ENCODE data around the gene TIPRL. TPM values are rescaled to one million over a fixed set of nuclear protein-coding genes. Genes with fewer than 3 reads are reported as not detected.
A peak's percentile ranks its signal among the peaks of the same experiment; 100 is the strongest.

The TIPRL gene
- total and polyA plus RNA-seq, 7 experiments from 2014 or later: 17.2 to 44.9 (median 23.5) TPM

DNA sequence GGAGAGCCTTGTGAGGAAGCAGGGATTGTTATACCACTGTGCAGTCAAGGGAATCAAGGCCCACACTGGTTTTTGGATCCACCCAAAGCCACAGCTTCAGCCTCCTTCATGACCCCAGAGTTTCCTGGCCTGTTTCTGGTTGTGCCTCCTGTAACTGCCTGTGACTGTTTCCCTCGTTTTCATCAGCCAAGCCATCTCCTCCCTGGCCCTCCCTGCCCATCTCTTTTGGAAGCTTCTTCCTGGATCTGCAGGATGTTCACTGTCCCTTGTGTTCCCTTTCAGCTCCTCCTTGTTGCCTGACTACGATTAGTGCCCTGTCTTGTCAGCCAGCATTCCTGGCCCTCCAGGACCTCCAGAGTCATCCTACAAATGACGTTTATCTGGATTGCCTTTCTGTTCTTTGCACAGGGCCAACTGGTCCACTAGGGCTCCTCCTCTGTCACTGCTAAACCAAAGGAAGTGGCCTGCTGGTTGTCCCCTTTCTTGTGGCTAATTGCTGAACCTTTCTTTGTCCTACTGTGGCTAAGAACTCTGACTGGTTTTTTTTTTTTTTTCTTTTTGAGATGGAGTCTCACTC, 65.0 kb downstream of the TIPRL start:
- peaks cover 6 to 75% (median 18%) of the 10 kb centered on the region in 3 experiments for H3K36me3 ChIP-seq (ENCODE audit: control insufficient read depth in 2 of 3, insufficient read depth in 3 of 3, low read length in 3 of 3)

DNA sequence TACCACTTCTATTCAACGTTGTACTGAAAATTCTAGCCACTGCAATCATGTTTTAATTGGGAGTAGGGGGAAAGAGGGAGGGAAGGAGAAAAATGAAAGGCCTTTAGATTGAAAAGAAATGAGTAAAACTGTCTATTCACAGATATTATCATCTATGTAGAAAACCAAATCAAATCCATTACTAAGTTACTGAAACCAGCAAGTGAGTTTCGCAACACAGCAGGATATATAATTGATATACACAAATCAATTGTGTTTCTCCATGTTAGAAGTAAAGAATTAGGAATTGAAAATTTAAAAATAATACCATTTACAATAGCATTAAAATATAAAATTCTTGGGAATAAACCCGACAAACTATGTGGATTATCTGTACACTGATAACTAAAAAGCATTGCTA, 66.3 kb downstream of the TIPRL start:
- ATAC-seq: no peak
- no peak for DNase-seq
- no peak overlapping the region for H3K27ac ChIP-seq (ENCODE audit: low read depth, low read length)
- intact Hi-C loops (cut with micrococcal nuclease): no loop called here
- POLR2A ChIA-PET: no interaction called here
- peaks cover 0 to 2% (median 0%) of the 10 kb centered on the region in 11 donors for H3K9me3 Mint-ChIP-seq
- H3K27ac Mint-ChIP-seq: peak overlapping the region in 1 of 9 donors; percentile 6
- peaks cover 19 to 56% (median 46%) of the 10 kb centered on the region in 7 donors for H3K4me1 Mint-ChIP-seq
- H3K4me3 Mint-ChIP-seq: no peak overlapping the region
- no peaks in the 10 kb centered on the region for H3K27me3 Mint-ChIP-seq
- H3K27me3 ChIP-seq (ENCODE audit: control insufficient read depth in 2 of 2, insufficient read depth in 2 of 2, low read length in 2 of 2): no peaks in the 10 kb centered on the region
- peaks cover 24 to 88% (median 69%) of the 10 kb centered on the region in 5 donors for H3K36me3 Mint-ChIP-seq
- no peaks in the 10 kb centered on the region for H3K9me3 ChIP-seq (ENCODE audit: control insufficient read depth in 2 of 3, low read length in 3 of 3)
- no peak overlapping the region for H3K4me3 ChIP-seq (ENCODE audit: low read length)
- peaks cover 6 to 71% (median 18%) of the 10 kb centered on the region in 3 experiments for H3K36me3 ChIP-seq (ENCODE audit: control insufficient read depth in 2 of 3, insufficient read depth in 3 of 3, low read length in 3 of 3)
- CTCF ChIA-PET: no interaction called here
- H3K4me1 ChIP-seq (ENCODE audit: control insufficient read depth in 2 of 2, insufficient read depth in 2 of 2, low read length in 2 of 2): no peaks in the 10 kb centered on the region

More for the DNA sequence above, 65.0 kb downstream of the TIPRL start:
- peaks cover 0 to 2% (median 0%) of the 10 kb centered on the region in 11 donors for H3K9me3 Mint-ChIP-seq
- ChIA-PET POLR2A (no interaction called here), CTCF (interaction anchor here (1.1 kb wide), 1 partner anchor 9 kb away, joined by 3 read pairs; no protein-coding TSS in a partner anchor)
- H3K27me3 Mint-ChIP-seq: no peaks in the 10 kb centered on the region
- H3K4me3 ChIP-seq (ENCODE audit: low read length): no peak overlapping the region
- no peak for DNase-seq
- H3K27ac Mint-ChIP-seq: peak overlapping the region in 2 of 9 donors; percentile 77 to 91
- H3K9me3 ChIP-seq (ENCODE audit: control insufficient read depth in 2 of 3, low read length in 3 of 3): no peaks in the 10 kb centered on the region
- no peaks in the 10 kb centered on the region for H3K4me1 ChIP-seq (ENCODE audit: control insufficient read depth in 2 of 2, insufficient read depth in 2 of 2, low read length in 2 of 2)
- ATAC-seq: no peak
- intact Hi-C loops (cut with micrococcal nuclease): no loop called here
- peak overlapping the region in 1 of 10 donors; percentile 57 for H3K4me3 Mint-ChIP-seq
- H3K36me3 Mint-ChIP-seq: peaks cover 24 to 87% (median 69%) of the 10 kb centered on the region in 5 donors
- H3K27ac ChIP-seq (ENCODE audit: low read depth, low read length): no peak overlapping the region
- peaks cover 15 to 48% (median 40%) of the 10 kb centered on the region in 7 donors for H3K4me1 Mint-ChIP-seq
- no peaks in the 10 kb centered on the region for H3K27me3 ChIP-seq (ENCODE audit: control insufficient read depth in 2 of 2, insufficient read depth in 2 of 2, low read length in 2 of 2)

DNA sequence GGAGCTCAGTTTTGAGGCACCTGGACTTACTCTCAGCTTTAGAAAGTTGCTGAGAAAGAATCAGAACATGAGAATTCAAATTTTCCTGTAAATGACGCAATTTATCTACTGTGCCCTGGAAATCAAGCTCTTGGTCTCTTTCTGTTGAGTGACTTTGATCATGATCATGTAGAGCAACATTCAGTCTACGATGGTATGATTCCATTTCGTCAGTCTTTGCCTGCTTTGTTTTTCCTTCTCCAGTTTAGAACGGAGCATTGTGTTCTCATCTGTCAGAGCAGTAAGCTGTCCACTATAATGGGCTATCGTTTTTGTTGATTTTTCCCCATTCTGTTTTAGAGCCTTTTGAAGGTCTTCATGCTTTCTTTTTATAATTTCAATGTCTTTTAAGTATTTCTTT, 67.7 kb downstream of the TIPRL start:
- Mint-ChIP-seq H3K36me3 (peaks cover 24 to 86% (median 73%) of the 10 kb centered on the region in 5 donors), H3K27ac (no peak overlapping the region), H3K27me3 (no peaks in the 10 kb centered on the region), H3K9me3 (peaks cover 0 to 2% (median 0%) of the 10 kb centered on the region in 11 donors), H3K4me1 (peaks cover 19 to 62% (median 55%) of the 10 kb centered on the region in 7 donors), H3K4me3 (no peak overlapping the region)
- no peak for DNase-seq
- ChIA-PET POLR2A (no interaction called here), CTCF (no interaction called here)
- Histone ChIP-seq H3K27me3 (ENCODE audit: control insufficient read depth in 2 of 2, insufficient read depth in 2 of 2, low read length in 2 of 2) (no peaks in the 10 kb centered on the region), H3K4me3 (ENCODE audit: low read length) (no peak overlapping the region), H3K27ac (ENCODE audit: low read depth, low read length) (no peak overlapping the region), H3K9me3 (ENCODE audit: control insufficient read depth in 2 of 3, low read length in 3 of 3) (no peaks in the 10 kb centered on the region), H3K36me3 (ENCODE audit: control insufficient read depth in 2 of 3, insufficient read depth in 3 of 3, low read length in 3 of 3) (peaks cover 6 to 72% (median 16%) of the 10 kb centered on the region in 3 experiments), H3K4me1 (ENCODE audit: control insufficient read depth in 2 of 2, insufficient read depth in 2 of 2, low read length in 2 of 2) (no peaks in the 10 kb centered on the region)
- ATAC-seq: no peak
- intact Hi-C loops (cut with micrococcal nuclease): no loop called here

Other genes starting within 250 kb of the TIPRL start
- 10 to 100 TPM; 27.4 to 32.7 (median 29.1) TPM for gene DCAF6, start 242.3 kb upstream of the TIPRL start, total RNA-seq
- 10 to 100 TPM in 1 of 2 donors, 1 to 10 TPM in 1; 8.4 to 12.8 TPM for gene DCAF6, start 242.3 kb upstream of the TIPRL start, polyA plus RNA-seq
- 10 to 100 TPM; 28.0 to 47.3 (median 29.7) TPM for gene MPC2, start 241.9 kb upstream of the TIPRL start, total RNA-seq
- gene MPC2, start 241.9 kb upstream of the TIPRL start, polyA plus RNA-seq: 10 to 100 TPM; 74.2 to 86.9 TPM
- under 1 TPM in 4 of 5 experiments, not detected in 1; 0.05 to 0.60 (median 0.17) TPM for gene GPR161, start 42.0 kb upstream of the TIPRL start, total RNA-seq
- not detected for gene GPR161, start 42.0 kb upstream of the TIPRL start, polyA plus RNA-seq
- gene SFT2D2, start 47.0 kb downstream of the TIPRL start, total RNA-seq: 10 to 100 TPM; 46.9 to 79.8 (median 51.3) TPM
- gene SFT2D2, start 47.0 kb downstream of the TIPRL start, polyA plus RNA-seq: 10 to 100 TPM; 35.9 to 42.6 TPM
- gene TBX19, start 101.9 kb downstream of the TIPRL start, total RNA-seq: 1 to 10 TPM; 1.8 to 4.5 (median 3.8) TPM
- gene TBX19, start 101.9 kb downstream of the TIPRL start, polyA plus RNA-seq: 1 to 10 TPM; 1.1 to 2.2 TPM